Activated CD4-positive, CD25-positive, alpha-beta regulatory T cell treated with anti-CD3 and anti-CD28 coated beads, Interleukin-2, amount 50 U/mL, for 16 hours (primary cell): Measurements from ENCODE around the gene RAB26.
"Not testable (repeated sequence)": the region's sequence is repeated elsewhere in the genome, so short reads cannot be mapped to it uniquely, and the experiment has no call there.

Source experiments
- DNase-seq: peaks from one replicate; pipeline ENCODE4 v3.0.0-alpha.2; 2020; ENCODE audit warnings: low read depth, low spot score

RAB26 gene

GRCh38 chr16:2147981-2148671, at the start of gene RAB26:
Gene RAB26 (plus strand): TSS chr16:2148625. CDS start chr16:2148784, 159 bp downstream.
- no peak for DNase-seq

GRCh38 chr16:2101581-2101980, 46.8 kb upstream of the RAB26 start:
- not testable (repeated sequence) for DNase-seq

- no peak for DNase-seq
Observed at GRCh38 chr16:2102471-2102870, 46.0 kb upstream of the RAB26 start.

- not testable (repeated sequence) for DNase-seq
Observed at GRCh38 chr16:2104464-2104863, 44.0 kb upstream of the RAB26 start.

GRCh38 chr16:2105291-2105690, 43.1 kb upstream of the RAB26 start:
- not testable (repeated sequence) for DNase-seq

- DNase-seq, result not testable (repeated sequence)
Observed at GRCh38 chr16:2105769-2106168, 42.7 kb upstream of the RAB26 start.

- not testable (repeated sequence) for DNase-seq
Observed at GRCh38 chr16:2106211-2106610, 42.2 kb upstream of the RAB26 start.

- DNase-seq, result not testable (repeated sequence)
Observed at GRCh38 chr16:2107121-2107790, 41.2 kb upstream of the RAB26 start.

GRCh38 chr16:2107791-2108125, 40.7 kb upstream of the RAB26 start:
- not testable (repeated sequence) for DNase-seq

- not testable (repeated sequence) for DNase-seq
Observed at GRCh38 chr16:2108446-2109270, 39.8 kb upstream of the RAB26 start.

- not testable (repeated sequence) for DNase-seq
Observed at GRCh38 chr16:2109271-2109580, 39.2 kb upstream of the RAB26 start.

- DNase-seq, result not testable (repeated sequence)
Observed at GRCh38 chr16:2109872-2110271, 38.6 kb upstream of the RAB26 start.

GRCh38 chr16:2110332-2111008, 38.0 kb upstream of the RAB26 start:
- DNase-seq, result not testable (repeated sequence)

GRCh38 chr16:2111009-2111353, 37.4 kb upstream of the RAB26 start:
- not testable (repeated sequence) for DNase-seq

GRCh38 chr16:2111412-2112335, 36.8 kb upstream of the RAB26 start:
- DNase-seq, result not testable (repeated sequence)

- DNase-seq, result not testable (repeated sequence)
Observed at GRCh38 chr16:2112539-2113106, 35.8 kb upstream of the RAB26 start.

- DNase-seq, result not testable (repeated sequence)
Observed at GRCh38 chr16:2114225-2114624, 34.2 kb upstream of the RAB26 start.

- not testable (repeated sequence) for DNase-seq
Observed at GRCh38 chr16:2114885-2115590, 33.4 kb upstream of the RAB26 start.

- no peak for DNase-seq
Observed at GRCh38 chr16:2115591-2115973, 32.8 kb upstream of the RAB26 start.

- not testable (repeated sequence) for DNase-seq
Observed at GRCh38 chr16:2116428-2116827, 32.0 kb upstream of the RAB26 start.
